Adrenal gland (tissue), 12 donors: ENCODE results near the gene PLA2G5. TPM values are rescaled to one million over a fixed set of nuclear protein-coding genes. Genes with fewer than 3 reads are reported as not detected.
A peak's percentile ranks its signal among the peaks of the same experiment; 100 is the strongest.

ENCODE experiments used
- DNase-seq, 7 donors: peaks; one replicate each; pipeline ENCODE4 v3.0.0-alpha.2; 2019 to 2020
- H3K27ac ChIP-seq, 5 donors: fragments of 200-600 bp; sonication (generic) in 4 of 5; 1 replicate in 3 of 5; 2 replicates in 2 of 5; pipeline versions ENCODE4 v1.5.1 to v1.8.0; 2016 to 2020; ENCODE audit warnings: mild to moderate bottlenecking in 1 of 5
- H3K27me3 ChIP-seq: fragments of 200-600 bp; 2 replicates; pipeline ENCODE4 v1.8.0; 2021
- H3K36me3 ChIP-seq, 2 donors: fragments of 200-600 bp; replicated peaks in 1 of 2; 1 replicate in 1 of 2; 2 replicates in 1 of 2; pipeline versions ENCODE4 v1.5.1 to v1.8.0; 2018 to 2022
- H3K4me1 ChIP-seq, 2 donors: fragments of 200-600 bp; replicated peaks in 1 of 2; 1 replicate in 1 of 2; 2 replicates in 1 of 2; pipeline versions ENCODE4 v1.5.1 to v1.8.0; 2018 to 2021
- H3K4me3 ChIP-seq, 4 donors: fragments of 200-600 bp; sonication (generic) in 3 of 4; one replicate each; pipeline ENCODE4 v1.5.1; 2016 to 2018
- H3K9me3 ChIP-seq, 3 donors: fragments of 200-600 bp; sonication (generic) in 1 of 3; replicated peaks in 1 of 3; 1 replicate in 2 of 3; 2 replicates in 1 of 3; pipeline versions ENCODE4 v1.5.1 to v1.8.0; 2016 to 2021
- CTCF ChIP-seq, 6 experiments: fragments of 450-650 bp in 4 of 6; fragments of 200-600 bp in 2 of 6; sonication (generic) in 1 of 6; IDR thresholded peaks; 1 replicate in 5 of 6; 2 replicates in 1 of 6; pipeline versions ENCODE4 v1.5.1 to v1.8.0; 2016 to 2021; ENCODE audit warnings: antibody characterized with exemption in 6 of 6, mild to moderate bottlenecking in 2 of 6, moderate library complexity in 1 of 6
- POLR2A ChIP-seq, 2 donors: fragments of 450-650 bp; IDR thresholded peaks; one replicate each; pipeline ENCODE4 v1.6.1; 2017; ENCODE audit warnings: antibody characterized with exemption in 2 of 2, mild to moderate bottlenecking in 2 of 2, moderate library complexity in 1 of 2
- WGBS, 4 donors: extraction: QIAGEN DNeasy Blood & Tissue Kit in 2 of 4; methylation state at CpG; one replicate each; pipeline versions ENCODE4 v1.1.5 to v1.1.7; 2013 to 2017; 5-methylcytosine and 5-hydroxymethylcytosine counted together
- intact Hi-C, 2 donors: fragments of 100-400 bp; cut with DNase I; formaldehyde crosslinking; loops; one replicate each; pipeline versions ENCODE4 v1.14.1 to v1.15.0; 2022 to 2023
- polyA plus RNA-seq, 3 donors: library from polyadenylated mRNA; stranded (reverse); fragments of 200-250 nt in 2 of 3; fragments of 350-450 nt in 1 of 3; fragmentation: Illumina TruSeq in 1 of 3; extraction: RNeasy Lipid Tissue Mini Kit (QIAGEN cat#74804) in 1 of 3; gene quantifications; one replicate each; pipeline ENCODE4 v1.2.3, GENCODE V29; 2013 to 2014
- total RNA-seq, 9 donors: library from RNA; depleted of rRNA in 4 of 9; stranded (reverse); fragments of >200 nt in 4 of 9; fragments of 120-200 nt in 1 of 9; fragmentation: NEBNext Ultra II Directional in 1 of 9; extraction: Animal tissue kit (Norgen Biotek cat#: 25700) in 1 of 9; gene quantifications; one replicate each; pipeline versions ENCODE4 v1.1.0 to v1.2.4, GENCODE V29; 2013 to 2023
- donor health status: healthy with polysubstance abuse.
- donor health status: Bipolar disorder and iron deficiency.
- donor health status: DM: yes; HTN: yes; CAD: no.
- donor health status: DM: no; HTN: no; CAD: no.
- donor health status: DM: no; HTN: no; CAD: no.
- donor health status: DM: yes; HTN: yes; CAD: no.

The PLA2G5 gene
- total and polyA plus RNA-seq, 12 donors: 0.53 to 14.1 (median 1.4) TPM

- intact Hi-C loops: loop anchor here in 1 of 2 donors (10.0 kb wide), 1 partner anchor 89 kb away; no protein-coding TSS in a partner anchor
- no peak for DNase-seq
- H3K4me3 ChIP-seq: no peak overlapping the region
- no peaks in the 10 kb centered on the region for H3K4me1 ChIP-seq
- H3K9me3 ChIP-seq: no peaks in the 10 kb centered on the region
- no peaks in the 10 kb centered on the region for H3K36me3 ChIP-seq
- WGBS, 4 donors: 23 to 47% (median 29%) methylated on average over 1 of the region's 1 CpG
- H3K27ac ChIP-seq: no peak overlapping the region
- H3K27me3 ChIP-seq: peaks cover 6% of the 10 kb centered on the region
- TF ChIP-seq POLR2A (IDR thresholded peaks at IDR 0.05) (no peak), CTCF (IDR thresholded peaks at IDR 0.05) (no peak)
Observed at GRCh38 chr1:20105856-20106255, 35.9 kb downstream of the PLA2G5 start.

GRCh38 chr1:20107351-20107750 is 37.4 kb downstream of the PLA2G5 start:
- H3K9me3 ChIP-seq: no peaks in the 10 kb centered on the region
- 45 to 67% (median 57%) methylated on average over 3 to 4 of the region's 4 CpGs for WGBS, 4 donors
- TF ChIP-seq POLR2A (IDR thresholded peaks at IDR 0.05): no peak
- TF ChIP-seq CTCF (IDR thresholded peaks at IDR 0.05): no peak
- no peaks in the 10 kb centered on the region for H3K4me1 ChIP-seq
- intact Hi-C loops: loop anchor here in 1 of 2 donors (10.0 kb wide), 1 partner anchor 87 kb away; no protein-coding TSS in a partner anchor
- no peak for DNase-seq
- no peak overlapping the region for H3K4me3 ChIP-seq
- peaks cover 1% of the 10 kb centered on the region for H3K27me3 ChIP-seq
- H3K36me3 ChIP-seq: no peaks in the 10 kb centered on the region
- no peak overlapping the region for H3K27ac ChIP-seq

GRCh38 chr1:20107796-20108195 is 37.8 kb downstream of the PLA2G5 start:
- Histone ChIP-seq H3K36me3 (no peaks in the 10 kb centered on the region), H3K9me3 (no peaks in the 10 kb centered on the region), H3K27me3 (no peaks in the 10 kb centered on the region), H3K4me1 (no peaks in the 10 kb centered on the region), H3K4me3 (no peak overlapping the region), H3K27ac (no peak overlapping the region)
- 57 to 65% (median 61%) methylated on average over 4 of the region's 4 CpGs for WGBS, 4 donors
- intact Hi-C loops: loop anchor here in 1 of 2 donors (10.0 kb wide), 1 partner anchor 87 kb away; no protein-coding TSS in a partner anchor
- TF ChIP-seq POLR2A (IDR thresholded peaks at IDR 0.05) (no peak), CTCF (IDR thresholded peaks at IDR 0.05) (no peak)
- DNase-seq: no peak

GRCh38 chr1:20108366-20109123 is 38.6 kb downstream of the PLA2G5 start:
- no peaks in the 10 kb centered on the region for H3K27me3 ChIP-seq
- 32 to 39% (median 34%) methylated on average over 5 of the region's 5 CpGs for WGBS, 4 donors
- H3K9me3 ChIP-seq: no peaks in the 10 kb centered on the region
- intact Hi-C loops: loop anchor here in 1 of 2 donors (10.0 kb wide), 1 partner anchor 86 kb away; no protein-coding TSS in a partner anchor
- no peak overlapping the region for H3K27ac ChIP-seq
- H3K4me1 ChIP-seq: no peaks in the 10 kb centered on the region
- no peaks in the 10 kb centered on the region for H3K36me3 ChIP-seq
- TF ChIP-seq CTCF (IDR thresholded peaks at IDR 0.05) (no peak), POLR2A (IDR thresholded peaks at IDR 0.05) (no peak)
- no peak overlapping the region for H3K4me3 ChIP-seq
- peak in 5 of 7 donors; percentile 17 to 49 (median 29) for DNase-seq
